Naive thymus-derived CD8-positive, alpha-beta T cell (primary cell): ENCODE measurements around the gene RPL13. TPM values are rescaled to one million over a fixed set of nuclear protein-coding genes. Genes with fewer than 3 reads are reported as not detected.

Source experiments
- ATAC-seq, 2 donors: fragments of 150-1000 bp; cut with Tn5 transposase in 1 of 2; sonication (Bioruptor Pico), chemical (Tn5 transposase) in 1 of 2; 1 replicate in 1 of 2; 2 replicates in 1 of 2; pipeline ENCODE4 v1.10.0; 2021; ENCODE audit warnings: mild to moderate bottlenecking in 2 of 2, moderate library complexity in 2 of 2
- POLR2A ChIA-PET: fragments of 350-600 bp; sonication (Branson Sonifier 250); formaldehyde crosslinking; loops from one replicate; lab custom pipeline; 2021; ENCODE audit warnings: antibody characterized with exemption; lab: Charles Lee
- DNase-seq, 10 donors: peaks; one replicate each; pipeline versions ENCODE4 v3.0.0 to v3.0.0-alpha.2; 2020 to 2022
- H3K27ac Mint-ChIP-seq, 10 donors: one replicate each; pipeline ENCODE4 v1.8.0; 2020 to 2022; ENCODE audit warnings: mild to moderate bottlenecking in 10 of 10, mixed read lengths in 10 of 10, moderate library complexity in 4 of 10, inconsistent platforms in 1 of 10
- H3K27me3 Mint-ChIP-seq, 5 donors: one replicate each; pipeline ENCODE4 v1.8.0; 2021 to 2022; ENCODE audit warnings: mixed read lengths in 5 of 5
- H3K36me3 Mint-ChIP-seq, 3 donors: one replicate each; pipeline ENCODE4 v1.8.0; 2020 to 2022; ENCODE audit warnings: mixed read lengths in 3 of 3, mild to moderate bottlenecking in 2 of 3, inconsistent platforms in 1 of 3
- H3K4me1 Mint-ChIP-seq, 4 donors: one replicate each; pipeline ENCODE4 v1.8.0; 2021 to 2022; ENCODE audit warnings: mixed read lengths in 4 of 4
- H3K4me3 Mint-ChIP-seq, 10 donors: one replicate each; pipeline ENCODE4 v1.8.0; 2020 to 2022; ENCODE audit warnings: mild to moderate bottlenecking in 10 of 10, mixed read lengths in 10 of 10, moderate library complexity in 6 of 10, inconsistent platforms in 1 of 10
- H3K9me3 Mint-ChIP-seq, 9 donors: one replicate each; pipeline ENCODE4 v1.8.0; 2020 to 2022; ENCODE audit warnings: mixed read lengths in 9 of 9, mild to moderate bottlenecking in 3 of 9, inconsistent platforms in 1 of 9, moderate library complexity in 1 of 9
- polyA plus RNA-seq, 3 donors: library from polyadenylated mRNA; unstranded; fragments of 300-500 nt; fragmentation: Illumina TruSeq; gene quantifications; one replicate each; pipeline ENCODE4 v1.2.3, GENCODE V29; 2021
- total RNA-seq, 8 experiments: library from RNA in 2 of 8; stranded (reverse) in 2 of 8; gene quantifications; one replicate each; pipeline ENCODE4 v1.2.3 and lab custom pipeline; 2021 to 2026

Gene RPL13
- total and polyA plus RNA-seq, 5 experiments from 2014 or later = 5,034 to 7,902 (median 5,103) TPM

- POLR2A ChIA-PET = interaction anchor here (0.5 to 1.0 kb wide), 4 partner anchors 9 to 245 kb away, joined by 3 to 7 read pairs (median 4); no protein-coding TSS in a partner anchor
- Mint-ChIP-seq H3K27ac (peak overlapping the region in 2 of 10 donors; percentile 40 to 52), H3K4me1 (peaks cover 9 to 36% (median 21%) of the 10 kb centered on the region in 4 donors), H3K9me3 (no peaks in the 10 kb centered on the region), H3K27me3 (no peaks in the 10 kb centered on the region), H3K4me3 (no peak overlapping the region), H3K36me3 (peaks cover 0 to 42% (median 5%) of the 10 kb centered on the region in 3 donors)
- no peak for ATAC-seq
- no peak for DNase-seq
Observed at GRCh38 chr16:89545831-89546574, 14.5 kb upstream of the RPL13 start.

GRCh38 chr16:89546781-89547180 is 13.7 kb upstream of the RPL13 start:
- no peak overlapping the region for H3K4me3 Mint-ChIP-seq
- peaks cover 9 to 37% (median 22%) of the 10 kb centered on the region in 4 donors for H3K4me1 Mint-ChIP-seq
- ATAC-seq (no peak), DNase-seq (no peak)
- no peaks in the 10 kb centered on the region for H3K9me3 Mint-ChIP-seq
- H3K36me3 Mint-ChIP-seq = peaks cover 0 to 43% (median 5%) of the 10 kb centered on the region in 3 donors
- H3K27ac Mint-ChIP-seq = peak overlapping the region in 2 of 10 donors; percentile 31 to 46
- H3K27me3 Mint-ChIP-seq = no peaks in the 10 kb centered on the region
- POLR2A ChIA-PET = interaction anchor here (0.6 to 0.9 kb wide), 2 partner anchors 13 to 44 kb away, joined by 3 to 5 read pairs; no protein-coding TSS in a partner anchor

DNA sequence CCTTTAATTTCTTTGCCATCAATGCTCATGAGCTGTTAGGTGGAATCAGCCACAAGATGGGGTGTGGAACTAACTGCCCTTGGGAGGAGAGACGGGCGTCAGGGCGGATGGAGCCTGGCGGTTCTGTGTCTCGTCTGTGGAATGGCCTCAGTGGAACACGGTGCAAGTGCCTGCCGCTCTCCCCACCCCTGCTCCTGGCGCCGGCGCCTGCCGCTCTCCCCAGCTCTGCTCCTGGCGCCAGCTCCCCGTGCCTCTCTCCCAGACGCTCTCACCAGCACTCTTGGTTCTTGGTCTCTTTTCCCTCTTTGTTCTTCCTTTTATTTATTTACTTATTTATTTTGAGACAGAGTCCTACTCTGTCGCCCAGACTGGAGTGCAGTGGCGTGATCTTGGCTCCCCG is 13.2 kb upstream of the RPL13 start:
- no peaks in the 10 kb centered on the region for H3K9me3 Mint-ChIP-seq
- POLR2A ChIA-PET = interaction anchor here (0.6 to 0.9 kb wide), 2 partner anchors 13 to 44 kb away, joined by 3 to 5 read pairs; no protein-coding TSS in a partner anchor
- H3K27me3 Mint-ChIP-seq = no peaks in the 10 kb centered on the region
- DNase-seq = no peak
- ATAC-seq = no peak
- peaks cover 0 to 48% (median 5%) of the 10 kb centered on the region in 3 donors for H3K36me3 Mint-ChIP-seq
- H3K4me1 Mint-ChIP-seq = peaks cover 9 to 37% (median 22%) of the 10 kb centered on the region in 4 donors
- H3K27ac Mint-ChIP-seq = peak overlapping the region in 4 of 10 donors; percentile 4 to 72 (median 49)
- H3K4me3 Mint-ChIP-seq = no peak overlapping the region

GRCh38 chr16:89547860-89548259 is 12.6 kb upstream of the RPL13 start:
- ATAC-seq (no peak), DNase-seq (no peak)
- no peaks in the 10 kb centered on the region for H3K27me3 Mint-ChIP-seq
- H3K4me1 Mint-ChIP-seq = peaks cover 9 to 37% (median 24%) of the 10 kb centered on the region in 4 donors
- peaks cover 0 to 49% (median 5%) of the 10 kb centered on the region in 3 donors for H3K36me3 Mint-ChIP-seq
- H3K27ac Mint-ChIP-seq = peak overlapping the region in 8 of 10 donors; percentile 4 to 98 (median 56)
- POLR2A ChIA-PET = no interaction called here
- peak overlapping the region in 3 of 10 donors; percentile 30 to 76 (median 43) for H3K4me3 Mint-ChIP-seq
- no peaks in the 10 kb centered on the region for H3K9me3 Mint-ChIP-seq

GRCh38 chr16:89548344-89549006 is 12.0 kb upstream of the RPL13 start:
- H3K36me3 Mint-ChIP-seq = peaks cover 0 to 49% (median 5%) of the 10 kb centered on the region in 3 donors
- no peaks in the 10 kb centered on the region for H3K27me3 Mint-ChIP-seq
- DNase-seq (no peak), ATAC-seq (peak; percentile 55 to 64)
- peak overlapping the region; percentile 86 to 99 (median 96) for H3K27ac Mint-ChIP-seq
- H3K9me3 Mint-ChIP-seq = no peaks in the 10 kb centered on the region
- H3K4me1 Mint-ChIP-seq = peaks cover 9 to 35% (median 24%) of the 10 kb centered on the region in 4 donors
- peak overlapping the region; percentile 33 to 91 (median 78) for H3K4me3 Mint-ChIP-seq
- POLR2A ChIA-PET = interaction anchor here (0.6 to 2.5 kb wide), 11 partner anchors 9 to 113 kb away, joined by 3 to 15 read pairs (median 4); partner anchors contain the start of genes RPL13 and SPG7

DNA sequence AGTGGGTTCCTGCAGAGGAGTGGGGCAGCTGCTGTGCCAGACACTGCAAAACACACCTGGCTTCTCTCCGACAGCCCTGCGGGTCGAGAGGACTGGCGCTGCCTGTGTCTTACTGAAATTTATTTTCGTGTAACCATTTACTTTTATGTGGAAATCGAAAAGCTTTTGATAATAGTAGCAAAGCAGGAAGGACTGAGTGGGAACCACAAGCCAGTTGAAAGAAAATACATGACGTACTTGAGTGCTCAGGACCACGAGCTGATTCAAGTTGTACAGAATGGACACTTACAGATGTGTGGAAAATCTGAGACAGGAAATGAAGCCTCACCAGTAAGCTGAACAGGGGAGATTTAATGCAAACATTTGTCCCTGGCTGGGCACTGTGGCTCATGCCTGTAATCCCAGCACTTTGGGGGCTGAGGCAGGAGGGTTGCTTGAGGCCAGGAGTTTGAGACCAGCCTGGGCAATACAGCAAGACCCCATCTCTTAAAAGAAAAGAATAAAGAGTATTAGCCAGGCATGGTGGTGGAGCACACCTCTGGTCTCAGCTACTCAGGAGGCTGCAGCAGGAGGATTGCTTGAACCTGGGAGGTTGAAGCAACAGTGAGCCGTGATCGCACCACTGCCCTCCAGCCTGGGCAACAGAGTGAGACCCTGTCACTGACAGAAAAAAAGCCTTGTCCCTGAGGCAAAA is 11.3 kb upstream of the RPL13 start:
- peak overlapping the region; percentile 86 to 99 (median 96) for H3K27ac Mint-ChIP-seq
- peak overlapping the region; percentile 33 to 91 (median 78) for H3K4me3 Mint-ChIP-seq
- DNase-seq (peak in 7 of 10 donors; percentile 24 to 82 (median 61)), ATAC-seq (peak; percentile 90 to 94)
- POLR2A ChIA-PET = interaction anchor here (0.6 to 2.5 kb wide), 13 partner anchors 9 to 1118 kb away, joined by 3 to 15 read pairs (median 4); partner anchors contain the start of genes RPL13 and SPG7
- H3K4me1 Mint-ChIP-seq = peaks cover 9 to 35% (median 24%) of the 10 kb centered on the region in 4 donors
- no peaks in the 10 kb centered on the region for H3K27me3 Mint-ChIP-seq
- no peaks in the 10 kb centered on the region for H3K9me3 Mint-ChIP-seq
- peaks cover 0 to 52% (median 8%) of the 10 kb centered on the region in 3 donors for H3K36me3 Mint-ChIP-seq

DNA sequence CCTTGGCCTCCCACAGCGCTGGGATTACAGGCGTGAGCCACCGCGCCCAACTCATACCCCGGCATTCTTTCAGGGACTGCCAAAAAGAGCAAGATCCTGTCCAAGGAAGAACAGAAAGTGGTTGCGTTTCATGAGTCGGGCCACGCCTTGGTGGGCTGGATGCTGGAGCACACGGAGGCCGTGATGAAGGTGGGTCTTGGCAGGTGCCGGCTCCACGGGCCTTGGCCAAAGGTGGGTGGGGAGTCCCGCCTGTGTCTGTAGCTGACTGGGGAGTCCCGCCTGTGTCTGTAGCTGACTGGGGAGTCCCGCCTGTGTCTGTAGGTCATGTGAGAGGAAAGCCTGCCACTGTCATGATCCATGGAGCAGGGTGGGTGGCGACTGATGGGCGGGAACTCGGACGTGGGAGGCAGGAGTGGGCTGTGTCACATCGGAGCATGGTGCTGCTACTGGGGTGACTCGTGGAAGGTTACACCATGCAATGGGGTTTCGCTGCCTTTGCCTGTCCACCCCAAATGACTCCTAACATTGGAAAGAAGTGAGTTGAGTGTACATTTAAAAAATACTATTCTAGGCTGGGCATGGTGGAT is 10.0 kb upstream of the RPL13 start:
- ATAC-seq (no peak), DNase-seq (no peak)
- Mint-ChIP-seq H3K9me3 (no peaks in the 10 kb centered on the region), H3K27me3 (no peaks in the 10 kb centered on the region), H3K4me1 (peaks cover 9 to 35% (median 24%) of the 10 kb centered on the region in 4 donors), H3K27ac (peak overlapping the region in 8 of 10 donors; percentile 15 to 98 (median 60)), H3K36me3 (peaks cover 0 to 55% (median 8%) of the 10 kb centered on the region in 3 donors), H3K4me3 (peak overlapping the region in 1 of 10 donors; percentile 76)
- POLR2A ChIA-PET = interaction anchor here (0.6 to 2.5 kb wide), 2 partner anchors 9 to 43 kb away, joined by 3 to 13 read pairs; partner anchors contain the start of gene SPG7

DNA sequence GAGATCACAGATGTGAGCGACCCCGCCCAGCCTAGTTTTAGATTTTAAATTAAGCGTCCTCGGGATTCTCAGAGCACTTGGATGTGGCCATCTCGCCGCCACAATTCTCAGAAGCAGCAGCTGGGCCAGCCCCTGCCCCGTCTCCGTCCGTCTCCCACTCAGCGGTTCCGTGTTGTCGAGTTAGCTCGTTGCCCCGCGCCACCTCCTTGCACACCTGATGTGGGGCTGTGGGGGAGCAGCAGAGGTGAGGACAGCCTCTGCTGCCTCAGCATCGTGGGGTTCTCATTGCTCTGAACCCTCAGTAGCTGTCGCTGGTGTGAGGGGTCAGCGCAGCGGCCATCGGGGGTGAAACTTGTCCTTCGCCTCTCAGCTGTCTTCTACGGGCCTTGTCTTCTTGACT is 8.2 kb upstream of the RPL13 start:
- H3K9me3 Mint-ChIP-seq = no peaks in the 10 kb centered on the region
- ATAC-seq (no peak), DNase-seq (no peak)
- H3K27ac Mint-ChIP-seq = peak overlapping the region in 4 of 10 donors; percentile 12 to 62 (median 33)
- H3K27me3 Mint-ChIP-seq = no peaks in the 10 kb centered on the region
- H3K36me3 Mint-ChIP-seq = peaks cover 0 to 51% (median 4%) of the 10 kb centered on the region in 3 donors
- H3K4me3 Mint-ChIP-seq = peak overlapping the region in 1 of 10 donors; percentile 10
- H3K4me1 Mint-ChIP-seq = peaks cover 9 to 45% (median 27%) of the 10 kb centered on the region in 4 donors
- POLR2A ChIA-PET = no interaction called here

GRCh38 chr16:89552913-89553312 is 7.6 kb upstream of the RPL13 start:
- Mint-ChIP-seq H3K9me3 (no peaks in the 10 kb centered on the region), H3K27me3 (no peaks in the 10 kb centered on the region), H3K27ac (peak overlapping the region in 1 of 10 donors; percentile 11), H3K36me3 (peaks cover 0 to 49% (median 4%) of the 10 kb centered on the region in 3 donors), H3K4me3 (no peak overlapping the region), H3K4me1 (peaks cover 14 to 50% (median 31%) of the 10 kb centered on the region in 4 donors)
- no peak for DNase-seq
- POLR2A ChIA-PET = interaction anchor here (0.6 to 0.8 kb wide), 2 partner anchors 10 to 25 kb away, joined by 7 read pairs; no protein-coding TSS in a partner anchor
- ATAC-seq = no peak

GRCh38 chr16:89553733-89554132 is 6.7 kb upstream of the RPL13 start:
- POLR2A ChIA-PET = interaction anchor here (0.6 to 0.8 kb wide), 2 partner anchors 26 to 44 kb away, joined by 3 to 7 read pairs; no protein-coding TSS in a partner anchor
- DNase-seq (no peak), ATAC-seq (no peak)
- Mint-ChIP-seq H3K9me3 (no peaks in the 10 kb centered on the region), H3K36me3 (peaks cover 0 to 46% (median 4%) of the 10 kb centered on the region in 3 donors), H3K27ac (no peak overlapping the region), H3K4me1 (peaks cover 11 to 44% (median 26%) of the 10 kb centered on the region in 4 donors), H3K4me3 (no peak overlapping the region), H3K27me3 (no peaks in the 10 kb centered on the region)

GRCh38 chr16:89554343-89554742 is 6.1 kb upstream of the RPL13 start:
- POLR2A ChIA-PET = interaction anchor here (0.6 to 0.8 kb wide), 2 partner anchors 15 to 44 kb away, joined by 3 read pairs; no protein-coding TSS in a partner anchor

More at GRCh38 chr16:89554343-89554742, 6.1 kb upstream of the RPL13 start:
- H3K9me3 Mint-ChIP-seq = no peaks in the 10 kb centered on the region
- ATAC-seq = no peak
- no peak overlapping the region for H3K4me3 Mint-ChIP-seq
- peaks cover 8 to 38% (median 21%) of the 10 kb centered on the region in 4 donors for H3K4me1 Mint-ChIP-seq
- H3K36me3 Mint-ChIP-seq = peaks cover 0 to 42% (median 4%) of the 10 kb centered on the region in 3 donors
- DNase-seq = no peak
- H3K27ac Mint-ChIP-seq = no peak overlapping the region
- H3K27me3 Mint-ChIP-seq = no peaks in the 10 kb centered on the region
